BLaER1 (cell line): ENCODE results near the gene NEURL1B.
"Not testable (repeated sequence)": the region's sequence is repeated elsewhere in the genome, so short reads cannot be mapped to it uniquely, and the experiment has no call there.

Experiments
- H3K27ac ChIP-seq: shearing (Covaris generic); formaldehyde crosslinking; 2 replicates; pipeline ENCODE4 v1.8.1; 2022
- H3K27me3 ChIP-seq: shearing (Covaris generic); formaldehyde crosslinking; 2 replicates; pipeline ENCODE4 v1.8.1; 2022
- H3K36me3 ChIP-seq: shearing (Covaris generic); formaldehyde crosslinking; 2 replicates; pipeline ENCODE4 v1.8.1; 2022
- H3K4me1 ChIP-seq: shearing (Covaris generic); formaldehyde crosslinking; 2 replicates; pipeline ENCODE4 v1.8.1; 2022
- H3K4me2 ChIP-seq: shearing (Covaris generic); formaldehyde crosslinking; 2 replicates; pipeline ENCODE4 v1.8.1; 2022
- H3K4me3 ChIP-seq: shearing (Covaris generic); formaldehyde crosslinking; 2 replicates; pipeline ENCODE4 v1.8.1; 2022
- H3K9ac ChIP-seq: shearing (Covaris generic); formaldehyde crosslinking; 2 replicates; pipeline ENCODE4 v1.8.1; 2022
- H3K9me3 ChIP-seq: shearing (Covaris generic); formaldehyde crosslinking; 2 replicates; pipeline ENCODE4 v1.8.1; 2022
- H4K20me1 ChIP-seq: shearing (Covaris generic); formaldehyde crosslinking; 2 replicates; pipeline ENCODE4 v1.8.1; 2022
- Cebpa-rat ChIP-seq: shearing (Covaris generic); IDR thresholded peaks from 2 replicates; pipeline ENCODE4 v1.8.1; 2022

NEURL1B gene

DNA sequence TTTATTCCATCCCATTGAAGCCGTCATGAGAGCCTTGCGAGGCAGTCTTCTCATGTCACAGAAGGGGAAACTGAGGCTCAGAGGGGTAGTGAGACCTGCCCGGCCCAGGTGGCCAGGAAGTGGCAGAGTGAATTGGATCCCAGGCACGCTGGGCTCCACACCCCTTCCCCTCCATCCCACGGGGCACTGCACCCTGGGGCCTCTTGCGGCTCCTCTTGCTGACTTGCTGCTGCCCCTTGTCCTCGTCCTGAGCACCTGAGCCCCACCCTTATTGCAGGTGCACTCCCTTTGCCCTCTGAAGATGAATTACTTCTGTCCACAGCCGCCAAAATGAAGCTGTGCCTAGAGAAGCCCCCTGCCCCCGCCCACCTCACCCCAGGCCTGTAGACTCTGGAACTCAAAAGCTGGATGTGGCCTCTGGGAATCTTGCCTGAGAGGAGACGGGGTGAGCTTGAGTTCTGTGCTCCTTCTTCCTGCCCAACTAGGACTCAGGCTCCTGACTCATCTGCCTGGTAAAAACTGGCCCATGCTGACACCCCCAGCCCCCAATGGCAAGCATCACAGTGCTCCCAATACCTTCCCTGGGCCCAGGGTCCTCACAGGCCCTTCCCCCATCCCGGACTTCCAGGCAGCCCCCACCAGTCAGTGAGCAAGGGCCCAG is 6.4 kb downstream of the NEURL1B start:
- Histone ChIP-seq H4K20me1 (peaks cover 81% of the 10 kb centered on the region), H3K9me3 (peaks cover 7% of the 10 kb centered on the region; the same call in 1 of the 2 replicates), H3K4me3 (peak overlapping the region; percentile 50; the same call in 1 of the 2 replicates), H3K9ac (peak overlapping the region; percentile 89; the same call in 1 of the 2 replicates), H3K27ac (peak overlapping the region; percentile 92), H3K36me3 (peaks cover 87% of the 10 kb centered on the region), H3K4me1 (peaks cover 88% of the 10 kb centered on the region), H3K27me3 (no peaks in the 10 kb centered on the region), H3K4me2 (peak overlapping the region; percentile 96)
- no peak for TF ChIP-seq Cebpa-rat

DNA sequence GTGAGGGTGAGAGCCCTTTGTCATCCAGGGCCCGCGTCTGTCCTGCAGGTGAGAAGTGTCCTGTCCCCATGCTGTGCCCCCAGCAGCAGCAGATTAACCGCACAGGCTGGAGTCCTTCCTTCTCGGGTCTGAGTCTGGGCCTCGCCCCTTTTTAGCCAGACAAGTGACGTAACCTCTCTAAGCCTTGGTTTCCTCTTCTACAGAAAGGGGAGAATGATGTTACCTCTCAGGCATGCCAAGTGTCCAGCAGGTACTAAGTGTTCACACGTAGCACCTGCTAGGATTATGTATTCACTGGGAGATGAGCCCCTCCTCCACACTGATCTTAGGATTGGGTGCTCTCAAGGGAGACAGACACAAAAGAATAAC is 6.9 kb downstream of the NEURL1B start:
- peak overlapping the region; percentile 50; the same call in 1 of the 2 replicates for H3K4me3 ChIP-seq
- peaks cover 94% of the 10 kb centered on the region for H3K4me1 ChIP-seq
- peak overlapping the region; percentile 92 for H3K27ac ChIP-seq
- H3K36me3 ChIP-seq = peaks cover 92% of the 10 kb centered on the region
- H3K27me3 ChIP-seq = no peaks in the 10 kb centered on the region
- TF ChIP-seq Cebpa-rat = no peak
- H3K4me2 ChIP-seq = peak overlapping the region; percentile 96
- peak overlapping the region; percentile 89; the same call in 1 of the 2 replicates for H3K9ac ChIP-seq
- peaks cover 12% of the 10 kb centered on the region for H3K9me3 ChIP-seq
- peaks cover 87% of the 10 kb centered on the region for H4K20me1 ChIP-seq

DNA sequence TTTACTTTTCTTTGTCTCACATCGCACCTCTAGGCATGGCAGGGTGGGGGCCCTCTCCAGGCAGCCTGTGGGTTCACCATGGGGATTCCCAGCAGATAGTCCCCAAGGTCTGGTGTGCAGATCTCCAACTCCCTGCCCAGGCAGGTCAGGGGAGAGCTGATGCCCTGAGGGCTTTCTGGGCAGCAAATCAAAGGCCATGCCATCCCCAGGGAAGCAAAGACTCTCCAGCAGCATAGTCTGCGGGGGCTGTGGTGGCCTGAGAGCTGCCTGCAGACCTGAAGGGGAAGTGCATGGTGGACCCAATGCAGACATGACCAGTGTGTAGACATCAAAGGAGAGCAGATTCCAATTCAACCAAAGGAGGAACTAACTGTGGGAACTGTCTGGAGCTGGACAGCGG is 7.7 kb downstream of the NEURL1B start:
- no peak overlapping the region for H3K27ac ChIP-seq
- H3K9me3 ChIP-seq = peaks cover 16% of the 10 kb centered on the region
- no peak overlapping the region for H3K9ac ChIP-seq
- peaks cover 99% of the 10 kb centered on the region for H3K36me3 ChIP-seq
- H4K20me1 ChIP-seq = peaks cover 88% of the 10 kb centered on the region
- TF ChIP-seq Cebpa-rat = no peak
- H3K4me3 ChIP-seq = no peak overlapping the region
- peak overlapping the region; percentile 96 for H3K4me2 ChIP-seq
- peaks cover 88% of the 10 kb centered on the region for H3K4me1 ChIP-seq
- H3K27me3 ChIP-seq = no peaks in the 10 kb centered on the region

DNA sequence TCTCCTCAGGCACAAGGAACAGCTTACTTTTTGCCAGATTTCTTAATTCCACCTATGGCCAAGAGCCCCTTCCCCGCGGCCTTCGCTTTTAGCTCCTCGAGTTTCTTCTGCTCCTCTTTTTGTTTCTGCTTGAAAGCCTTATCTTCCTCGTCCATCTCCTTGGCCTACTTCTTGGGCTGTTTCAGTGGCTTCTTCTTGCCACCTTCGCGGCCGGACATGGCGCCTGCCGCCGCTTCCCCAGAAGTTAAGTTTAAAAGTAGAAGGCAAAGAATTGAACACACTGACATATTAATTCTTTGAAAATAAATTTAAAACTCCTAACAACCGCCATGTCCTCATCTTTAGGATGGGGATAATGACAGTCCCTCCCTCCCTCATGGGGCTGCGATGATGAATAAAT is 15.4 kb downstream of the NEURL1B start:
- Histone ChIP-seq H3K9me3 (peaks cover 45% of the 10 kb centered on the region), H3K36me3 (peaks cover 63% of the 10 kb centered on the region), H4K20me1 (peaks cover 73% of the 10 kb centered on the region), H3K4me2 (peak overlapping the region; percentile 80), H3K4me1 (peaks cover 70% of the 10 kb centered on the region)
- not testable (repeated sequence) for H3K27me3 ChIP-seq, H3K4me3 ChIP-seq, H3K27ac ChIP-seq, H3K9ac ChIP-seq

DNA sequence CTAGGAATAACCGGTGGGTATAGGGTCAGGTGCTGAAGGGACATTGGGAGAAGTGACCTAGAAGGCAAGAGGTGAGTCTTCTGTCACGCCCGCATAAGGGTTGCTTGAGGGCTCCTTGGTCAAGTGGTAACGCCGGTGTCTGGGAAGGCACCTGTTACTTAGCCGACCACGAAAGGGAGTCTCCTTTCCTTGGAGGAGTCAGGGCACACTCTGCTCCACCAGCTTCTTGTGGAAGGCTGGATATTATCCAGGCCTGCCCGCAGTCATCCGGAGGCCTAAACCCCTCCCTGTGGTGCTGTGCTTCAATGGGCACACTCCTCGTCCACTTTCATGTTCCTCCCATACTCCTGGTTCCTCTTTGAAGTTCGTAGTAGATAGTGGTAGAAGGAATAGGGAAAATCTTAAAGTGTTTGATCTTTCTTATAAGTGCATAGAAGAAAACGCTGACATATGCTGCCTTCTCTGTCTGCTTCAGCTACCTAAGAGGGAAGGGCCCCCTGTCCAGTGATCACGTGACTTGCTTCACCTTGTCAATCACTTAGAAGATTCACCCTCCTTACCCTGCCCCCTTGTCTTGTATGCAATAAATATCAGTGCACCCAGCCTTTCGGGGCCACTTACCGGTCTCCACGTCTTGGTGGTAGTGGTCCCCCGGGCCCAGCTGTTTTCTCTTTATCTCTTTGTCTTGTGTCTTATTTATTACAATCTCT is 16.6 kb downstream of the NEURL1B start:
- H3K27ac ChIP-seq = peak overlapping the region; percentile 81
- H3K36me3 ChIP-seq = peaks cover 63% of the 10 kb centered on the region
- peaks cover 70% of the 10 kb centered on the region for H3K4me1 ChIP-seq
- not testable (repeated sequence) for H3K27me3 ChIP-seq
- peak overlapping the region; percentile 47 for H3K4me3 ChIP-seq
- H3K4me2 ChIP-seq = peak overlapping the region; percentile 80
- peaks cover 73% of the 10 kb centered on the region for H4K20me1 ChIP-seq
- peaks cover 36% of the 10 kb centered on the region for H3K9me3 ChIP-seq
- H3K9ac ChIP-seq = peak overlapping the region; percentile 62

DNA sequence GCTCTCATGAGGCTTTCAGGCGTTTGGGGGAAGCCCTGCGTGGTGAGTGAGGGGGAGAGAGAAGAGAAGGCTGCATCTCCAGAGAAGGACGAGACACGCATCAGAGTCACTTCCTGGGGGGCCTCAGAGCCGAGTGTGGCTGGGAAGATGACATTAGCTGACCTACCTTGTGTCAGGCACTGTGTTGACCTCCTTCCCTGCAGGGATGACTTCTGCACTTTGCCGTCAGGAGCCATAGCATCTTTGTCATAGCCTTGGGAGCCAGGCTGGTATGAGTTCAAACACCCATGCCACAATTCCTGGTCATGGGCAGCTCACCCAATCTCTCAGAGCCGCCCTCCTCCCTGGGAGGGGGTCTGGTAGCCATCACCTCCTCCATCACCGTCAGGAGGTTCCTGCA is 17.3 kb downstream of the NEURL1B start:
- peaks cover 31% of the 10 kb centered on the region for H3K9me3 ChIP-seq
- peaks cover 76% of the 10 kb centered on the region for H4K20me1 ChIP-seq
- H3K4me1 ChIP-seq = peaks cover 72% of the 10 kb centered on the region
- peak overlapping the region; percentile 47 for H3K4me3 ChIP-seq
- peaks cover 60% of the 10 kb centered on the region for H3K36me3 ChIP-seq
- H3K27ac ChIP-seq = peak overlapping the region; percentile 81
- H3K27me3 ChIP-seq = no peaks in the 10 kb centered on the region
- peak overlapping the region; percentile 62 for H3K9ac ChIP-seq
- H3K4me2 ChIP-seq = peak overlapping the region; percentile 80
- no peak for TF ChIP-seq Cebpa-rat

DNA sequence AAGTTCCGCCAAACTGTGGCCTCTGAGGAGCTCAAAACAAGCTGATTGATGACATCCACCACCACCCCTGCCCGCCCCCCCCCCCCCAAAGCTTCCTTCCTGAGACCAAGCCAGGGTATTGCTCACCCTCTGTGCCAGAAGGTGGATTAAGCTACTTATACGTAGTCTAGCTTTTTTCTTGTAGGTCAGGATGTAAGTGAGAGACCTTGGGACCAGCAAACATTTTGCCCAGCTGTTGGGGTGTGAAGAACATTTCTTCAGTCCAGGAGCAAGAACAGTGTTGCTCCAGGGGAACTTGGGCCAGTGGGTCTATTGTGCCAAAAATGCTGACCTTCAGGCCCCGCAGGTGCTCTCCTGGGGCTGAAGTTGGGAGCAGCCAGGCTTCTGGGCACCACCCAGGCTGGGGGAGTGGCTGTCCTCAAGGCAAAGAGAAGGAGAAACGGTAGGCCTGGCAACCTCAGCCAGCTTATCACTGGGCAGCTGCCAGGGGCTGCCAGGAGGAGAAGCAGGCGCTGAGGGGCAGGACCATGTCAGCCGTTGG is 18.0 kb downstream of the NEURL1B start:
- Histone ChIP-seq H3K4me1 (peaks cover 79% of the 10 kb centered on the region), H3K27ac (peak overlapping the region; percentile 82), H3K27me3 (no peaks in the 10 kb centered on the region), H3K4me3 (peak overlapping the region; percentile 47), H3K36me3 (peaks cover 60% of the 10 kb centered on the region), H3K9ac (peak overlapping the region; percentile 62; the same call in 1 of the 2 replicates), H4K20me1 (peaks cover 82% of the 10 kb centered on the region), H3K9me3 (peaks cover 26% of the 10 kb centered on the region), H3K4me2 (peak overlapping the region; percentile 80)
- TF ChIP-seq Cebpa-rat = no peak

DNA sequence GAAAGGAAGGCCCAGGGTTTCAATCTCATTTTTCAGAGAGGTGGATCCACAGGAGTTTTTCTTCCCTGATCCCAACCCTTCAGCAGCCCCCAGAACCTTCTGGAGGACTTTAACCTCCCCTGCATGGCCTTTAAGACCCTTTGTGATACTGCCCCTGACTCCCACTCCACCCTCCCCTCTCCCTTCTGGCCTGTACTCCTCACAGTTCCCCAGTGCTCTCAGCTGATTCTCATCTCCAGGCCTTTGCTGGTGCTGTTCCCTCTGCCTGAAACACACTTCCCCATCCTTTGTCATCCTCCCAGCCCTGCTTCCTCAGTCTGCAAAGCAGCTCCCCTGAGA is 18.5 kb downstream of the NEURL1B start:
- Histone ChIP-seq H3K27ac (peak overlapping the region; percentile 82), H3K36me3 (peaks cover 55% of the 10 kb centered on the region), H3K9me3 (peaks cover 21% of the 10 kb centered on the region), H3K4me3 (peak overlapping the region; percentile 1; the same call in 1 of the 2 replicates), H3K27me3 (no peaks in the 10 kb centered on the region), H3K9ac (peak overlapping the region; percentile 61; the same call in 1 of the 2 replicates), H4K20me1 (peaks cover 87% of the 10 kb centered on the region), H3K4me1 (peaks cover 83% of the 10 kb centered on the region), H3K4me2 (peak overlapping the region; percentile 80)
- TF ChIP-seq Cebpa-rat = no peak

DNA sequence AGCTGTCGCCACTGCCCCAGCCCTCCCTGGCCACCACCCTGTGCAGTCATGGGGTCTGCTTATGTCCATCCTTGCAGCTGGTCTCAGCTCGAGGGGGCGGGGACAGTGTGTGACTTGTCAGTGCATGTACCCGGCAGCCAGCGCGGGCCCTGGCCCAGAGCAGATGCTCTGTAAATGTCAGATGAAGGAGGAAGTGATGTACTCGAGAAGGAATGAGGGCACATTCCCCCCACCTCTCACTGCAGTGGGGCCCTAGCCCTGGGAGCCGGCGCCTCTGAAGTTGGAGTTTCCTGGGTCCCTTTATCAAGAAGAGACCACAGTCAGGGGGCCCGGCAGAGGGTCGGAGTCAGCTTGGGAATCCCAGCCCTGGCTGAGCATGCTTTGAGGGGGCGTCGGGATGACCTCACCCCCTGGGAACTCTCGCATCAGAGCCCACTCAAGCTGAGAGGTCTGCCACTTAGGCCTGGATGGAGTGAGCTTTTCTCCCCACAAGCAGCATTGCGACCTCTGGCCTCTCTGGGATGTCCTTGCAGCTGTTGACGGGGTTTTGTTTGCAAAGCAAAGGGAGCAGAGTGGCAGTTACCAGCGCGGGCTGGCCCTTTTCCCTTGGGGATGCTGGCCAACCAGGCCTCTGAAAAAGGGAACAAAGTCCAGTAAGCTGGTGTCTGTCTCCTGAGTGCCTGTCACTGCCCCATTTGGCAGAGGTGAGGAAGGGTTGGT is 19.0 kb downstream of the NEURL1B start:
- H3K27ac ChIP-seq = peak overlapping the region; percentile 82
- peaks cover 89% of the 10 kb centered on the region for H3K4me1 ChIP-seq
- no peak for TF ChIP-seq Cebpa-rat
- peaks cover 88% of the 10 kb centered on the region for H4K20me1 ChIP-seq
- H3K27me3 ChIP-seq = no peaks in the 10 kb centered on the region
- H3K4me3 ChIP-seq = peak overlapping the region; percentile 39
- H3K9me3 ChIP-seq = peaks cover 16% of the 10 kb centered on the region
- peaks cover 54% of the 10 kb centered on the region for H3K36me3 ChIP-seq
- peak overlapping the region; percentile 61 for H3K9ac ChIP-seq
- peak overlapping the region; percentile 80 for H3K4me2 ChIP-seq
